Adrenal gland (tissue), 12 donors: ENCODE measurements around the gene FADD. TPM values are rescaled to one million over a fixed set of nuclear protein-coding genes. Genes with fewer than 3 reads are reported as not detected.
A peak's percentile ranks its signal among the peaks of the same experiment; 100 is the strongest.

ENCODE experiments used
- DNase-seq, 7 donors: peaks; one replicate each; pipeline ENCODE4 v3.0.0-alpha.2; 2019 to 2020
- H3K27ac ChIP-seq, 5 donors: fragments of 200-600 bp; sonication (generic) in 4 of 5; 1 replicate in 3 of 5; 2 replicates in 2 of 5; pipeline versions ENCODE4 v1.5.1 to v1.8.0; 2016 to 2020; ENCODE audit warnings: mild to moderate bottlenecking in 1 of 5
- H3K27me3 ChIP-seq: fragments of 200-600 bp; 2 replicates; pipeline ENCODE4 v1.8.0; 2021
- H3K36me3 ChIP-seq, 2 donors: fragments of 200-600 bp; replicated peaks in 1 of 2; 1 replicate in 1 of 2; 2 replicates in 1 of 2; pipeline versions ENCODE4 v1.5.1 to v1.8.0; 2018 to 2022
- H3K4me1 ChIP-seq, 2 donors: fragments of 200-600 bp; replicated peaks in 1 of 2; 1 replicate in 1 of 2; 2 replicates in 1 of 2; pipeline versions ENCODE4 v1.5.1 to v1.8.0; 2018 to 2021
- H3K4me3 ChIP-seq, 4 donors: fragments of 200-600 bp; sonication (generic) in 3 of 4; one replicate each; pipeline ENCODE4 v1.5.1; 2016 to 2018
- H3K9me3 ChIP-seq, 3 donors: fragments of 200-600 bp; sonication (generic) in 1 of 3; replicated peaks in 1 of 3; 1 replicate in 2 of 3; 2 replicates in 1 of 3; pipeline versions ENCODE4 v1.5.1 to v1.8.0; 2016 to 2021
- POLR2A ChIP-seq, 2 donors: fragments of 450-650 bp; IDR thresholded peaks; one replicate each; pipeline ENCODE4 v1.6.1; 2017; ENCODE audit warnings: antibody characterized with exemption in 2 of 2, mild to moderate bottlenecking in 2 of 2, moderate library complexity in 1 of 2
- WGBS, 4 donors: extraction: QIAGEN DNeasy Blood & Tissue Kit in 2 of 4; methylation state at CpG; one replicate each; pipeline versions ENCODE4 v1.1.5 to v1.1.7; 2013 to 2017; 5-methylcytosine and 5-hydroxymethylcytosine counted together
- intact Hi-C, 2 donors: fragments of 100-400 bp; cut with DNase I; formaldehyde crosslinking; loops; one replicate each; pipeline versions ENCODE4 v1.14.1 to v1.15.0; 2022 to 2023
- polyA plus RNA-seq, 3 donors: library from polyadenylated mRNA; stranded (reverse); fragments of 200-250 nt in 2 of 3; fragments of 350-450 nt in 1 of 3; fragmentation: Illumina TruSeq in 1 of 3; extraction: RNeasy Lipid Tissue Mini Kit (QIAGEN cat#74804) in 1 of 3; gene quantifications; one replicate each; pipeline ENCODE4 v1.2.3, GENCODE V29; 2013 to 2014
- total RNA-seq, 9 donors: library from RNA; depleted of rRNA in 4 of 9; stranded (reverse); fragments of >200 nt in 4 of 9; fragments of 120-200 nt in 1 of 9; fragmentation: NEBNext Ultra II Directional in 1 of 9; extraction: Animal tissue kit (Norgen Biotek cat#: 25700) in 1 of 9; gene quantifications; one replicate each; pipeline versions ENCODE4 v1.1.0 to v1.2.4, GENCODE V29; 2013 to 2023
- TF ChIP-seq, protein P1 (sequence below), 6 experiments: fragments of 450-650 bp in 4 of 6; fragments of 200-600 bp in 2 of 6; sonication (generic) in 1 of 6; IDR thresholded peaks; 1 replicate in 5 of 6; 2 replicates in 1 of 6; pipeline versions ENCODE4 v1.5.1 to v1.8.0; 2016 to 2021; ENCODE audit warnings: antibody characterized with exemption in 6 of 6, mild to moderate bottlenecking in 2 of 6, moderate library complexity in 1 of 6
- donor health status: healthy with polysubstance abuse.
- donor health status: Bipolar disorder and iron deficiency.
- donor health status: DM: yes; HTN: yes; CAD: no.
- donor health status: DM: no; HTN: no; CAD: no.
- donor health status: DM: no; HTN: no; CAD: no.
- donor health status: DM: yes; HTN: yes; CAD: no.

Gene FADD
- total and polyA plus RNA-seq, 12 donors = 8.9 to 37.9 (median 26.2) TPM

DNA sequence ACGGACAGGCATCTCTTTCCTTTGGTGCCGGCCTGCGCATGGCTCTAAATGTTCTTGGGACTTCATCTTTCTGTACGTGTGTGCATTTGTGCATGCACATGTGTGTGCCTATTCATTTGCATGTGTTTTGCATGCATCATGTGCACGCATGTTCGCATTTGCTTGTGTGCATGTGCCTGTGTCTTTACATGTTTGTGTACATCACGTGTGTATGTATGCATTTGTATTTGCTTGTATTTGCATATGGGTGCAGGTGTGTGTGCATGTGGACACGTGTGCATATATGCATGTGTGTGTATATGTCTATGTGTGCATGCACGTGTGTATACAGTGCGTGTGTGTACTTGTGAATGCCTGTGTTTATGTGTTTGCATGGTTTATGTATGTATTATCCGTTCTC, 13.5 kb upstream of the FADD start:
- intact Hi-C loops = loop anchor here (2.0 to 5.0 kb wide), 3 partner anchors 267 to 505 kb away; no protein-coding TSS in a partner anchor
- no peak for DNase-seq
- Histone ChIP-seq H3K27me3 (no peaks in the 10 kb centered on the region), H3K9me3 (no peaks in the 10 kb centered on the region), H3K27ac (no peak overlapping the region), H3K4me1 (no peaks in the 10 kb centered on the region), H3K4me3 (no peak overlapping the region), H3K36me3 (no peaks in the 10 kb centered on the region)
- WGBS, 4 donors = 78 to 88% (median 85%) methylated on average over 11 of the region's 11 CpGs
- TF ChIP-seq, protein P1, sequence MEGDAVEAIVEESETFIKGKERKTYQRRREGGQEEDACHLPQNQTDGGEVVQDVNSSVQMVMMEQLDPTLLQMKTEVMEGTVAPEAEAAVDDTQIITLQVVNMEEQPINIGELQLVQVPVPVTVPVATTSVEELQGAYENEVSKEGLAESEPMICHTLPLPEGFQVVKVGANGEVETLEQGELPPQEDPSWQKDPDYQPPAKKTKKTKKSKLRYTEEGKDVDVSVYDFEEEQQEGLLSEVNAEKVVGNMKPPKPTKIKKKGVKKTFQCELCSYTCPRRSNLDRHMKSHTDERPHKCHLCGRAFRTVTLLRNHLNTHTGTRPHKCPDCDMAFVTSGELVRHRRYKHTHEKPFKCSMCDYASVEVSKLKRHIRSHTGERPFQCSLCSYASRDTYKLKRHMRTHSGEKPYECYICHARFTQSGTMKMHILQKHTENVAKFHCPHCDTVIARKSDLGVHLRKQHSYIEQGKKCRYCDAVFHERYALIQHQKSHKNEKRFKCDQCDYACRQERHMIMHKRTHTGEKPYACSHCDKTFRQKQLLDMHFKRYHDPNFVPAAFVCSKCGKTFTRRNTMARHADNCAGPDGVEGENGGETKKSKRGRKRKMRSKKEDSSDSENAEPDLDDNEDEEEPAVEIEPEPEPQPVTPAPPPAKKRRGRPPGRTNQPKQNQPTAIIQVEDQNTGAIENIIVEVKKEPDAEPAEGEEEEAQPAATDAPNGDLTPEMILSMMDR (IDR thresholded peaks at IDR 0.05) = no peak
- TF ChIP-seq POLR2A (IDR thresholded peaks at IDR 0.05) = no peak

DNA sequence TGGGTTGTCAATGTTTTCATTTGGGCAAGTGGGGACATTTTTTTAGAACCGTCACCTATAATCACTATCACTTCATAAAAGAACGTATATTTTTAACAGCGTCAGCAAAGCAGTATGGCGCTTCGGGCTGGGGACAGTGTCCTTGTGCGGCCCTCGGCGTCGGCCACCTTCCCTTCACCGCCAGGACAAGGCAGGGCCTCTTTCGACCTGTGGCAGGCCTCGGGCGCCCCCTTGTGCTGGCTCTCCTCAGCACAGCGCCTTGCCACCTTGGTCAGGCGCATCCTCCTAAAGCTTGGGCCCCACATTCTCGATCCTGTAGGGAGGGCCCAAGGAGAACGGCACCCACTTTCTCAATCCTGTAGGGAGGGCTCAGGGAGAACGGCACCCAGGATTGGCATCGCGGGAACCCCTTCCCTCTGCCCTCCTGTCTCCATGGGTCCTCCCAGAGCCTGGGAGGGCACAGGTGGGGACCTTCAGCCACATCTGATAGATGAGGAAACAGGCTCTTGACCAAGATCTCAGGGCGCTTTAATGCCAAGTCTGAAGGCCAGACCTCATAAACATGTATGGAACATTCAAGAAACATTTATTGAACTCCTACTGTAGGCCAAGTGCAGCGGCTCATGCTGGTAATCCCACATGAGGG, 11.5 kb upstream of the FADD start:
- no peak for TF ChIP-seq POLR2A (IDR thresholded peaks at IDR 0.05)
- TF ChIP-seq, protein P1 (IDR thresholded peaks at IDR 0.05) = peak; percentile 84 to 92 (median 86)
- no peaks in the 10 kb centered on the region for H3K9me3 ChIP-seq
- intact Hi-C loops = loop anchor here (2.0 to 5.0 kb wide), 3 partner anchors 269 to 507 kb away; no protein-coding TSS in a partner anchor
- H3K4me1 ChIP-seq = no peaks in the 10 kb centered on the region
- H3K4me3 ChIP-seq = no peak overlapping the region
- WGBS, 4 donors = 7 to 15% (median 10%) methylated on average over 15 to 22 of the region's 22 CpGs
- DNase-seq = peak; percentile 69 to 87 (median 84)
- no peak overlapping the region for H3K27ac ChIP-seq
- H3K36me3 ChIP-seq = no peaks in the 10 kb centered on the region
- H3K27me3 ChIP-seq = no peaks in the 10 kb centered on the region

DNA sequence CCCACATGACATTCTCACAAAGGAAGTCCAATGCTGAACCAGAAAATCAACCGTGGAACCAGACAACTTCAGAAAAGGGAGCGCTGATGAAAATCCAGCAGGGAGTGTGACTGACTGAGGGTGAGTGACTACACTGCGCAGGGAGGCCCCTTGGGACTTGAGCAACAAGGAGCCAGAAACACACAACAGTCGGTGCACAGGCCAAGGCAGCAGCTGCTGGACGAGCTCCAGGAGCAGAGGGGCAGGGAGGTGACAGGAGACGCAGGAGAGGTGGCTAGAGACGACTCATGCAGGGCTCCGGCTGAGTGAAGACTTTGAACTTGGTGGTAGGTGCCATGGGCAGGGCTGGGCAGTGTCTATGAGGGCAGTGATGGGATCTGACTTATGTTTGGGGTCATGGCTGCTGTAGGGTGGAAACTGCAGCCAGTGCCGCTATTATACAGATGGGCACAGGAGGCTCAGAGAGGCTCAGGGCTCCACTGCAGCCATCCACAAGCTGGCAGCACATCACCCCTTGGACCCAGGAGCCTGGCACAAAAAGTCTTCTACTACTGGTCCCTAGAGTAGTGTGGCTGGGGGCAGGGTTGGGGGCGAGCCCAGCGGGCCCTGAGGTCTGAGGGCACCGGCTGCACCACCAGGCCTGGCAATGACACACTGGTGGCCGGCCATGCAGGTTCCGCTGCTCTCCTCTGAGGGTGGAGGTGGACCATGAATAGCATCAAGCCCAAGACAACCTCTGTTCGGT, 10.3 kb upstream of the FADD start:
- no peak for DNase-seq
- Histone ChIP-seq H3K36me3 (no peaks in the 10 kb centered on the region), H3K9me3 (no peaks in the 10 kb centered on the region), H3K27me3 (no peaks in the 10 kb centered on the region), H3K4me1 (no peaks in the 10 kb centered on the region), H3K27ac (no peak overlapping the region), H3K4me3 (no peak overlapping the region)
- 55 to 80% (median 73%) methylated on average over 10 to 15 of the region's 15 CpGs for WGBS, 4 donors
- TF ChIP-seq POLR2A (IDR thresholded peaks at IDR 0.05) = no peak
- TF ChIP-seq, protein P1 (IDR thresholded peaks at IDR 0.05) = no peak
- intact Hi-C loops = loop anchor here in 1 of 2 donors (5.0 kb wide), 2 partner anchors 271 to 506 kb away; no protein-coding TSS in a partner anchor
